ENCODE results near the gene MBD1.
A peak's percentile ranks its signal among the peaks of the same experiment; 100 is the strongest.
"Not testable (repeated sequence)": the region's sequence is repeated elsewhere in the genome, so short reads cannot be mapped to it uniquely, and the experiment has no call there.

The MBD1 gene

DNA sequence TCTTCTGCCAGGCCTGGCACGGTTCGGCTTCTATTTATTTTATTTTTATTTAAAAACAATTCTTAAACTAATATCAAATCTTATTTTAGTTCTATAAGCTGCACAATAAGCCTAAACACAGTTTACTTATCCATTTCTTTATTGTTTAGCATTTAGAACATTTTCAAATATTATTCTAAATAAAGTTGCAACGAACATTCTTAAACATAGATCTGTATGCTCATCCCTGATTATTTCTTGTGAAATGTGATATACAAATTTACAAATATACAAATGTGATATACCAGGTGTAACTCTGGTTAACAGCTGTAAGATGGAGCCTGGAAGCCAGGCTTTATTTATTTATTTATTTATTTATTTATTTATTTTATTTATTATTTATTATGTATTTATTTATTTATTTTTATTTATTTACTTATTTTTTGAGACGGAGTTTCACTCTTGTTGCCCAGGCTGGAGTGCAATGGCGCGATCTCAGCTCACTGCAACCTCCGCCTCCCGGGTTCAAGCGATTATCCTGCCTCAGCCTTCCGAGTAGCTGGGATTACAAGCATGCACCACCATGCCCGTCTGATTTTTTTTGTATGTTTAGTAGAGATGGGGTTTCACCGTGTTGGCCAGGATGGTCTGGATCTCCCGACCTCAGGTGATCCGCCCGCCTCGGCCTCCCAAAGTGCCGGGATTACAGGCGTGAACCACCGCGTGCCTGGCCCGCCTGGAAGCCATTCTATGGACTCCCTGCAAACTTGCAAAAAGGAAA lies 7.2 kb upstream of the MBD1 start:
- not testable (repeated sequence) for H3K4me1 ChIP-seq (ENCODE audit: insufficient read depth, low read length); H3K27ac ChIP-seq (ENCODE audit: low read depth, low read length); H3K9me3 ChIP-seq (ENCODE audit: insufficient read depth, low read depth, low read length); H3K9ac ChIP-seq (ENCODE audit: low read depth, low read length); H3K27me3 ChIP-seq (ENCODE audit: insufficient read depth, low read length)
- H3K36me3 ChIP-seq (ENCODE audit: insufficient read depth, low read length) = peaks cover 24% of the 10 kb centered on the region
- peak overlapping the region; percentile 82 for H3K4me3 ChIP-seq (ENCODE audit: low read length)
- 79% methylated on average over 20 of the region's 21 CpGs for WGBS

GRCh38 chr18:50287441-50288347 lies 6.4 kb upstream of the MBD1 start, which contains the start of gene CXXC1:
TSS of gene CXXC1 (minus strand) at chr18:50287692. CDS start at chr18:50287589, 103 bp downstream.
- Histone ChIP-seq H3K27ac (ENCODE audit: low read depth, low read length) (no peak within 1 kb of the TSS), H3K27me3 (ENCODE audit: insufficient read depth, low read length) (no peaks in the 10 kb centered on the region), H3K4me1 (ENCODE audit: insufficient read depth, low read length) (no peaks in the 10 kb centered on the region), H3K9ac (ENCODE audit: low read depth, low read length) (peak within 1 kb of the TSS; percentile 59), H3K9me3 (ENCODE audit: insufficient read depth, low read depth, low read length) (no peaks in the 10 kb centered on the region), H3K4me3 (ENCODE audit: low read length) (peak within 1 kb of the TSS; percentile 82), H3K36me3 (ENCODE audit: insufficient read depth, low read length) (peaks cover 32% of the 10 kb centered on the region)
- WGBS = under 1% methylated on average over 76 of the region's 76 CpGs

GRCh38 chr18:50287028-50287440 lies 5.7 kb upstream of the MBD1 start:
- WGBS = under 1% methylated on average over 27 of the region's 27 CpGs
- no peaks in the 10 kb centered on the region for H3K9me3 ChIP-seq (ENCODE audit: insufficient read depth, low read depth, low read length)
- no peaks in the 10 kb centered on the region for H3K27me3 ChIP-seq (ENCODE audit: insufficient read depth, low read length)
- peaks cover 38% of the 10 kb centered on the region for H3K36me3 ChIP-seq (ENCODE audit: insufficient read depth, low read length)
- H3K9ac ChIP-seq (ENCODE audit: low read depth, low read length) = peak overlapping the region; percentile 59
- H3K27ac ChIP-seq (ENCODE audit: low read depth, low read length) = no peak overlapping the region
- H3K4me3 ChIP-seq (ENCODE audit: low read length) = peak overlapping the region; percentile 82
- H3K4me1 ChIP-seq (ENCODE audit: insufficient read depth, low read length) = no peaks in the 10 kb centered on the region

GRCh38 chr18:50286391-50287027 lies 5.2 kb upstream of the MBD1 start:
- H3K9ac ChIP-seq (ENCODE audit: low read depth, low read length) = peak overlapping the region; percentile 59
- H3K9me3 ChIP-seq (ENCODE audit: insufficient read depth, low read depth, low read length) = no peaks in the 10 kb centered on the region
- no peaks in the 10 kb centered on the region for H3K4me1 ChIP-seq (ENCODE audit: insufficient read depth, low read length)
- no peaks in the 10 kb centered on the region for H3K27me3 ChIP-seq (ENCODE audit: insufficient read depth, low read length)
- H3K27ac ChIP-seq (ENCODE audit: low read depth, low read length) = no peak overlapping the region
- H3K4me3 ChIP-seq (ENCODE audit: low read length) = peak overlapping the region; percentile 82
- 22% methylated on average over 23 of the region's 23 CpGs for WGBS
- peaks cover 38% of the 10 kb centered on the region for H3K36me3 ChIP-seq (ENCODE audit: insufficient read depth, low read length)

DNA sequence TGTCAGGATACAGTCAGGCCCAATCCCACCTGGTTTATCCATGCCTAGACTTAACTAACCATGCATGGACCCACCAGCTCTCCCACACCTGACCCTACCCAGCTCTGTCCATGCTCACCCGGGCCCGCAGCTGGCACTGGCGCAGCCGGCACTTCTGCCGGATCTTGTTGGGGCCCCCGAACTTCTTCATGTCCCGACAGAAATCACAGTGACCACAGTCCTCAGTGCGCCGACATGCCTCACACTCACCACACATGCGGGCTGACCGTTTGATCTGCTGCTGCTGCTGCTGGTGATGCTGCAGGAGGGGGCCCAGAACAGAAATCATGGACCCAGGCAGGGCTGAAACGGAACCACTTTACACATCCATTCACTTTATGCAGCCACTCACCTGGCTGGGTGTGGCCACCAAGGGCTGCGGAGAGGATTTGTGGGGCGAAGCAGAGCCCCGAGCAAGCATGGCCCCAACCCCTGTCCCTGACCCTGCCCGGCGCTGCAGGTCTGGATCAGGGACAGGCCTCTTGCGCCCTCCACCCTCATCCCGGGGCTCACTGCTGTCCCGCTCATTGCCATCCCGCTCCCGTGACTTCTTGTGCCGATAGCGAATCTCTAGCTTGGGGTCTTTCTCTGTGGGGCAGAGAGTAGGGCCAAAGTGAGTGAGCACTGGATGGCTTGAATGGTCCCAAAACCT lies 4.5 kb upstream of the MBD1 start:
- Histone ChIP-seq H3K27me3 (ENCODE audit: insufficient read depth, low read length) (no peaks in the 10 kb centered on the region), H3K9ac (ENCODE audit: low read depth, low read length) (no peak overlapping the region), H3K36me3 (ENCODE audit: insufficient read depth, low read length) (peaks cover 38% of the 10 kb centered on the region), H3K9me3 (ENCODE audit: insufficient read depth, low read depth, low read length) (no peaks in the 10 kb centered on the region), H3K27ac (ENCODE audit: low read depth, low read length) (no peak overlapping the region), H3K4me3 (ENCODE audit: low read length) (0 out of 2 replicates have a peak overlapping the region, but pooled peaks have one; percentile 82), H3K4me1 (ENCODE audit: insufficient read depth, low read length) (no peaks in the 10 kb centered on the region)
- WGBS = 96% methylated on average over 24 of the region's 24 CpGs

DNA sequence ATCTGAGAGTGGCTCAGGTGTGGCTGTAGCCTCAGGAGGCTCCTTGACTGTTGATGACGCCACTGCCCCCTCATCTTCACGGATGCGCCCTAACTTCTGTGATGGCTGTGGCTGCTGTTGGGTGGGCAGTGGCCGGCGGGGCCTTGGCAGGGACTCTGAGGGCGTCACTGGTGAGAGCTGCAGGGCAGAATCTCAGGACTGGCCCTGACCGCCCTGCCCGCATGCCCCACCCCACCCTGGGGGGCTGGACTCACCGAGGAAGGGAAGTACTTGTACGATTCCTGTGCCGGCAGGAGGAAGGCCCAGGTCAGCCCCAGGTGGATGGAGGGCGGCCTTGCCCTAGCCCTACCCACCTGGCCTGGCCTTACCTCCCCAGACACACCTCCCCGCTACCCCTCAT lies 3.7 kb upstream of the MBD1 start:
- Histone ChIP-seq H3K9ac (ENCODE audit: low read depth, low read length) (no peak overlapping the region), H3K27ac (ENCODE audit: low read depth, low read length) (no peak overlapping the region), H3K36me3 (ENCODE audit: insufficient read depth, low read length) (peaks cover 38% of the 10 kb centered on the region), H3K27me3 (ENCODE audit: insufficient read depth, low read length) (no peaks in the 10 kb centered on the region), H3K9me3 (ENCODE audit: insufficient read depth, low read depth, low read length) (no peaks in the 10 kb centered on the region), H3K4me1 (ENCODE audit: insufficient read depth, low read length) (no peaks in the 10 kb centered on the region; the same call in 1 of the 2 replicates), H3K4me3 (ENCODE audit: low read length) (no peak overlapping the region)
- WGBS = 97% methylated on average over 13 of the region's 13 CpGs

GRCh38 chr18:50284255-50284885 lies 3.0 kb upstream of the MBD1 start:
- no peaks in the 10 kb centered on the region; the same call in 1 of the 2 replicates for H3K4me1 ChIP-seq (ENCODE audit: insufficient read depth, low read length)

DNA sequence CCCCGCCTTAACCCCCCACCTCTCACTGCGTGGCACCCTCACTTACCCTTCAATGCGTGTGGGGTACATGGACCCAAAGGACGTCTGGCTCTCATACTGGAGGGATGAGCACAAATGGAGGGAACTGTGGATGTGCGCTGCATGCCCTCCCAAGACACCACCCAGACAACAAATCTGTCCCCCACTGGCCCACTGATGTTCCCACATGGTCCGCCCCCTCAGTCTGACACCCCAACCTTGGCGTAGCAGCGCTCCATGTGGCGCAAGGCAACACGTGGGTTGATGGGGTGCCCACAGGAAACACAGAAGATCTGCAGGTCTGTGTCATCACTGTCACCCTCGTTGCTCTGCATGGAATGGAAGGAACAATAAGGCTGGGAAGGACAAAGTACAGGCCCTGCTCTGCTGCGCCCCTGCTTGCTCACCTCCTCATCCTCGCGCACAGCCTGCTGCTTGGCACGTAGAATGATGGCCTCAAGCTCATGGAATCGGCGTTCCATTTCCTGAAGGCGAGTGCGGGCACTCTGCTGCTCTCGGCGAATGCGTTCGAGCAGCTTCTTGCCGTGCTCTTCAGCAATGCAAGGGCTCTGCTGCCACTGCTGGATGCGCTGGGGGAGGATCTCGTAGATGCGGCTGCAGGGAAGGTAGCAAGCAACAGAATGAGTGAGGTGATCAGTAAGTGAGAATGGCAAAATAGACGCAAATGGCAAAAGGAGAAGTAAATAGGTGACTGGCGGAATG lies 2.3 kb upstream of the MBD1 start:
- Histone ChIP-seq H3K4me1 (ENCODE audit: insufficient read depth, low read length) (no peaks in the 10 kb centered on the region; the same call in 1 of the 2 replicates), H3K27ac (ENCODE audit: low read depth, low read length) (no peak overlapping the region), H3K36me3 (ENCODE audit: insufficient read depth, low read length) (peaks cover 49% of the 10 kb centered on the region), H3K9ac (ENCODE audit: low read depth, low read length) (no peak overlapping the region), H3K4me3 (ENCODE audit: low read length) (no peak overlapping the region), H3K9me3 (ENCODE audit: insufficient read depth, low read depth, low read length) (no peaks in the 10 kb centered on the region), H3K27me3 (ENCODE audit: insufficient read depth, low read length) (no peaks in the 10 kb centered on the region)
- 96% methylated on average over 29 of the region's 29 CpGs for WGBS

More at GRCh38 chr18:50284255-50284885, 3.0 kb upstream of the MBD1 start:
- H3K27me3 ChIP-seq (ENCODE audit: insufficient read depth, low read length) = no peaks in the 10 kb centered on the region
- no peaks in the 10 kb centered on the region for H3K9me3 ChIP-seq (ENCODE audit: insufficient read depth, low read depth, low read length)
- H3K9ac ChIP-seq (ENCODE audit: low read depth, low read length) = no peak overlapping the region
- peaks cover 41% of the 10 kb centered on the region for H3K36me3 ChIP-seq (ENCODE audit: insufficient read depth, low read length)
- H3K27ac ChIP-seq (ENCODE audit: low read depth, low read length) = no peak overlapping the region
- 95% methylated on average over 15 of the region's 15 CpGs for WGBS
- H3K4me3 ChIP-seq (ENCODE audit: low read length) = no peak overlapping the region

DNA sequence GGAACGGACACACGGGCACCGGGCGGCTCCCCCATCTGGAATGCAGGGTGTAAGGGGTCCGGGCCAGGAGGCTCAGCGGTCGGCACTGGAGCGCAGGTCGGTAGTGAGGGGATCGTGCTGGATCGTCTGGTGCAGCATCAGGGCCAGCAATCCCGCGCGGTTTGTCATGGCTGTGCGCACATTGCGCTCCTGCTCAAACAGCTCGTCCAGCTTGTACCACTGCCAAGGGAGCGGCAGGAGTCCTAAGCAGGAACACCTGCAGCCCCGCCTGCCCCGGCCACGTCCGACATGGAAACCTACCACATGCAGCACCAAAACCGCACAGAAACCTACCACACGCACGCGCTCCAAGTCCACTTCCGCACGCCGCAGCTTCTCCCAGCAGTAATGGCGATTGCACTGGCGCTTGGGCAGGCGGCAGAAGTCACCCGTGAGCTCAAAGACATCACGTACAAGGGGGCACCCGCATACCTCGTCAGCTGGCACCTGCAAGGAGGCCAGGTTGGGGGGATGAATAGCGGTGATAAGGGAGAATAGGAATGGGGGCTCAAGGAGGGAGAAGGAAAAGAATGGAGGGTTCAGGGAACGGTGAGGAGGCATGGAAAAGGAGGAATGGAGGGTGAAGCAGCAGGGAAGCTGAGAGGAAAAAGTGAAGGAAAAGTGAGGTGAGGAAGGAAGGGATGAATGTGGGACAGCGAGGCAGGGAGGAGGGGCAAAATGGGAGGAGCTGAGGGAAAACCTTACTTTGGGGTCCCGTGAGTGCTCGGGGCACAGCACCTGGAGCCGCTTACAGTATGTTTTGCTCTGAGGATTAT lies 1.4 kb upstream of the MBD1 start:
- WGBS = 95% methylated on average over 42 of the region's 42 CpGs
- no peaks in the 10 kb centered on the region; the same call in 1 of the 2 replicates for H3K4me1 ChIP-seq (ENCODE audit: insufficient read depth, low read length)
- no peak overlapping the region for H3K9ac ChIP-seq (ENCODE audit: low read depth, low read length)
- H3K27ac ChIP-seq (ENCODE audit: low read depth, low read length) = no peak overlapping the region
- H3K36me3 ChIP-seq (ENCODE audit: insufficient read depth, low read length) = peaks cover 58% of the 10 kb centered on the region
- no peaks in the 10 kb centered on the region for H3K9me3 ChIP-seq (ENCODE audit: insufficient read depth, low read depth, low read length)
- no peaks in the 10 kb centered on the region for H3K27me3 ChIP-seq (ENCODE audit: insufficient read depth, low read length)
- no peak overlapping the region for H3K4me3 ChIP-seq (ENCODE audit: low read length)
